ENCODE measurements around the gene SAMD4A. TPM values are rescaled to one million over a fixed set of nuclear protein-coding genes. Genes with fewer than 3 reads are reported as not detected.

SAMD4A gene
- total RNA-seq, 4 donors from 2014 or later, result 15.3 to 40.2 (median 22.3) TPM

GRCh38 chr14:54632452-54632851 is 65.5 kb downstream of the SAMD4A start:
- no peaks in the 10 kb centered on the region for H3K9me3 ChIP-seq
- DNase-seq, result no peak
- no peak overlapping the region for H3K27ac ChIP-seq
- 86 to 95% methylated on average over 1 of the region's 1 CpG for WGBS, 2 donors (ENCODE audit: low coverage in 1 of 2)
- intact Hi-C loops (cut with DNase I; ENCODE audit: low total_unique reads), result no loop called here
- H3K4me1 ChIP-seq, result peaks cover 6 to 22% (median 9%) of the 10 kb centered on the region in 4 donors
- no peaks in the 10 kb centered on the region for H3K36me3 ChIP-seq
- in situ Hi-C loops (cut with MboI; ENCODE audit: low pct_ligation_motif_present in 1 of 4, low pct_unique_long_range_greater_than_20kb in 1 of 4, low sequenced_read_pairs in 3 of 4), result no loop called here
- TF ChIP-seq EP300 (IDR thresholded peaks at IDR 0.05; ENCODE audit: low read depth) (no peak), CTCF (IDR thresholded peaks at IDR 0.05) (no peak), POLR2AphosphoS5 (IDR thresholded peaks at IDR 0.05) (no peak), POLR2A (IDR thresholded peaks at IDR 0.05) (no peak)
- H3K4me3 ChIP-seq, result no peak overlapping the region
- no peaks in the 10 kb centered on the region for H3K27me3 ChIP-seq

DNA sequence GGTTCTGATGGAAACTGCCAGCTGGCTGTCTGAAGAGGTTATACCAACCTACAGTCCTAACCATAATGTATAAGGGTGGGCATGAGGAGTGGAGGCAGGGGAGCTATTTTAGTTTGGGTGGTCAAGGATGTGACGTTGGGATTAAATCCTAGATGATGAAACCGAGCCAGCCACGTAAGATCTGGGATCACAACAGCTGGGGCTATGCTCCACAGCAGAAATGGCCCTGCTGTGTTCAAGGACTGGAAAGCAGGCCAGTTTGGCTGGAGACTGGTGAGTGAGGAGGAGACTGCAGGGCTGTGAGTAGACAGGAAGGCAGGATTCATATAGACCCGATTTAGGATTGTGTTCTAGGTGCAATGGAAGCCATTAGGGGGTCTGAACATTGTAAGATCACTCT is 66.1 kb downstream of the SAMD4A start:
- H3K9me3 ChIP-seq, result no peaks in the 10 kb centered on the region
- H3K27ac ChIP-seq, result no peak overlapping the region
- intact Hi-C loops (cut with DNase I; ENCODE audit: low total_unique reads), result no loop called here
- no peaks in the 10 kb centered on the region for H3K36me3 ChIP-seq
- no peaks in the 10 kb centered on the region for H3K27me3 ChIP-seq
- DNase-seq, result no peak
- no peak for TF ChIP-seq CTCF (IDR thresholded peaks at IDR 0.05)
- no peak for TF ChIP-seq POLR2A (IDR thresholded peaks at IDR 0.05)
- TF ChIP-seq EP300 (IDR thresholded peaks at IDR 0.05; ENCODE audit: low read depth), result no peak
- no peak for TF ChIP-seq POLR2AphosphoS5 (IDR thresholded peaks at IDR 0.05)
- no peak overlapping the region for H3K4me3 ChIP-seq
- H3K4me1 ChIP-seq, result peaks cover 6 to 22% (median 8%) of the 10 kb centered on the region in 4 donors
- WGBS, 2 donors (ENCODE audit: low coverage in 1 of 2), result 44 to 79% methylated on average over 1 to 4 of the region's 4 CpGs
- in situ Hi-C loops (cut with MboI; ENCODE audit: low pct_ligation_motif_present in 1 of 4, low pct_unique_long_range_greater_than_20kb in 1 of 4, low sequenced_read_pairs in 3 of 4), result no loop called here

DNA sequence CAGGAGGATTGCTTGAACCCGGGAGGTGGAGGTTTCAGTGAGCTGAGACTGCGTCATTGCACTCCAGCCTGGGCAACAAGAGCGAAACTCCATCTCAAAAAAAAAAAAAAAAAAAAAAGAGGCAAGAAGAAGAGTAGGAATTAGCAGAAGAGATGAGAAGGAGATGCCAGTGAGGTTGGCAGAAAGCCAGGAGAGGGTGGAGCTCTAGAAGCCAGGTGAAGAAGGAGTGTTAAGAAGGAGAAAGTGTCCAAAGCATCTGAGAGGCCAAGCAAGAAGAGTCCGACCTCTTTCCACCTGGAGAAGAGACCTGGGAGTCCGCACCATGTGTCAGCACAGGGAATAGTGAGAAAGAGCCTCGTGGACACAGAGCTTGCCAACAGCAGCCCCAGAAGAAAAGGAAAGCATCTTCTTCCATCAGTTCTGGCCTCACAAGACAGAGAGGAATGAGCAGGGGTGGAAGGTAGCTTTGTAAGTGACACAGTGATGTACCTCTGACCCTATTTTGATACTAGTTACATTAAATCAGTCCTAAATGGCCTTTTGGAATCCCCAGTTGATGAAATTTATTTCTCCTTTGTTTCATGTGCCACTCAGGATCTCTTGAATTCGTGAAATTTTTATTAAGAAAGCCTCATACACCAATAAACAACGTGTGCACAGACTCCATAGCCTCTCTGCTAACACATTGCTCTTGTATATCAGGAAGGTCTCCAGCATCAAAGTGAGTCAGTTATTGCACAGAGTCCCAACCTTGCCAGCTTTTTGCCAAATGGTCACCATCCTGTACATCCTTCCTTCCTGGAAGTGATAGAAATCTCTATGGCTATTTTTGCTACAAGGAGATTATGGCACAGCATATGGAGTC is 70.6 kb downstream of the SAMD4A start:
- Histone ChIP-seq H3K4me3 (no peak overlapping the region), H3K36me3 (no peaks in the 10 kb centered on the region), H3K9me3 (no peaks in the 10 kb centered on the region), H3K27me3 (no peaks in the 10 kb centered on the region), H3K4me1 (peaks cover 0 to 10% (median 4%) of the 10 kb centered on the region in 4 donors), H3K27ac (peak overlapping the region in 1 of 4 donors; percentile 4)
- no peak for DNase-seq
- TF ChIP-seq POLR2A (IDR thresholded peaks at IDR 0.05), result no peak
- no peak for TF ChIP-seq CTCF (IDR thresholded peaks at IDR 0.05)
- TF ChIP-seq POLR2AphosphoS5 (IDR thresholded peaks at IDR 0.05), result no peak
- no peak for TF ChIP-seq EP300 (IDR thresholded peaks at IDR 0.05; ENCODE audit: low read depth)
- WGBS, 2 donors (ENCODE audit: low coverage in 1 of 2), result 71 to 75% methylated on average over 8 of the region's 8 CpGs
- intact Hi-C loops (cut with DNase I; ENCODE audit: low total_unique reads), result no loop called here
- in situ Hi-C loops (cut with MboI; ENCODE audit: low pct_ligation_motif_present in 1 of 4, low pct_unique_long_range_greater_than_20kb in 1 of 4, low sequenced_read_pairs in 3 of 4), result no loop called here

GRCh38 chr14:54638135-54638446 is 71.2 kb downstream of the SAMD4A start:
- no peaks in the 10 kb centered on the region for H3K9me3 ChIP-seq
- no peaks in the 10 kb centered on the region for H3K36me3 ChIP-seq
- TF ChIP-seq POLR2A (IDR thresholded peaks at IDR 0.05) (no peak), POLR2AphosphoS5 (IDR thresholded peaks at IDR 0.05) (no peak), EP300 (IDR thresholded peaks at IDR 0.05; ENCODE audit: low read depth) (no peak), CTCF (IDR thresholded peaks at IDR 0.05) (no peak)
- in situ Hi-C loops (cut with MboI; ENCODE audit: low pct_ligation_motif_present in 1 of 4, low pct_unique_long_range_greater_than_20kb in 1 of 4, low sequenced_read_pairs in 3 of 4) (no loop called here), intact Hi-C loops (cut with DNase I; ENCODE audit: low total_unique reads) (no loop called here)
- no peak overlapping the region for H3K27ac ChIP-seq
- no peak overlapping the region for H3K4me3 ChIP-seq
- H3K27me3 ChIP-seq, result no peaks in the 10 kb centered on the region
- DNase-seq, result no peak
- 70% methylated on average over 6 of the region's 6 CpGs; no CpG with 5 or more reads in 1 of the 2 donors for WGBS, 2 donors (ENCODE audit: low coverage in 1 of 2)
- H3K4me1 ChIP-seq, result peaks cover 0 to 16% (median 4%) of the 10 kb centered on the region in 4 donors

Data from transverse colon (tissue), 4 donors.